T-cell (primary cell): ENCODE measurements around the gene CCDC160. TPM values are rescaled to one million over a fixed set of nuclear protein-coding genes. Genes with fewer than 3 reads are reported as not detected.
"Not testable (repeated sequence)": the region's sequence is repeated elsewhere in the genome, so short reads cannot be mapped to it uniquely, and the experiment has no call there.

Source experiments
- ATAC-seq, 4 experiments: fragments of 200-7000 bp in 3 of 4; fragments of 150-1000 bp in 1 of 4; cut with Tn5 transposase; replicated peaks in 1 of 4; 1 replicate in 3 of 4; 2 replicates in 1 of 4; pipeline ENCODE4 v1.10.0; 2021; ENCODE audit warnings: moderate library complexity in 3 of 4, mild to moderate bottlenecking in 2 of 4, moderate number of reproducible peaks in 1 of 4
- CTCF ChIA-PET, 2 donors: fragments of 300-600 bp; sonication (Branson Sonifier 250); formaldehyde crosslinking; loops; one replicate each; lab custom pipeline; 2022; ENCODE audit warnings: antibody characterized with exemption in 2 of 2; lab: Charles Lee
- POLR2A ChIA-PET, 2 donors: fragments of 300-600 bp; sonication (Branson Sonifier 250); formaldehyde crosslinking; loops; one replicate each; lab custom pipeline; 2022; ENCODE audit warnings: antibody characterized with exemption in 2 of 2; lab: Charles Lee
- DNase-seq, 35 experiments: peaks; one replicate each; pipeline versions ENCODE4 v3.0.0 to v3.0.0-alpha.2; 2013 to 2023
- H3K27ac ChIP-seq: one replicate; pipeline ENCODE4 v1.5.1; 2013; ENCODE audit warnings: low read length
- H3K27me3 ChIP-seq, 2 experiments: replicated peaks in 1 of 2; 1 replicate in 1 of 2; 2 replicates in 1 of 2; pipeline versions ENCODE4 v1.6.1 to v1.7.0; 2013; ENCODE audit warnings: low read length in 1 of 2, mixed read lengths in 1 of 2; ENCODE audit not compliant: control insufficient read depth in 2 of 2, insufficient read depth in 2 of 2; ENCODE audit errors: extremely low read depth in 1 of 2
- H3K36me3 ChIP-seq, 2 donors: 1 replicate in 1 of 2; 2 replicates in 1 of 2; pipeline versions ENCODE4 v1.6.1 to v1.7.0; 2013; ENCODE audit warnings: low read length in 1 of 2; ENCODE audit not compliant: control insufficient read depth in 2 of 2, insufficient read depth in 1 of 2; ENCODE audit errors: extremely low read depth in 1 of 2
- H3K4me1 ChIP-seq, 2 experiments: 1 replicate in 1 of 2; 2 replicates in 1 of 2; pipeline versions ENCODE4 v1.6.1 to v1.7.0; 2013; ENCODE audit warnings: low read length in 2 of 2, mixed read lengths in 1 of 2; ENCODE audit not compliant: insufficient read depth in 2 of 2, control insufficient read depth in 1 of 2; ENCODE audit errors: extremely low read depth in 1 of 2
- H3K4me3 ChIP-seq, 2 donors: 1 replicate in 1 of 2; 2 replicates in 1 of 2; pipeline versions ENCODE4 v1.5.1 to v1.7.0; 2013; ENCODE audit warnings: mild to moderate bottlenecking in 2 of 2, low read length in 1 of 2, moderate library complexity in 1 of 2; ENCODE audit not compliant: control insufficient read depth in 1 of 2; ENCODE audit errors: extremely low read depth in 1 of 2
- H3K9me3 ChIP-seq: 2 replicates; pipeline ENCODE4 v1.7.0; 2013
- H3K27ac Mint-ChIP-seq, 2 donors: one replicate each; pipeline ENCODE4 v1.8.0; 2020 to 2021; ENCODE audit warnings: mild to moderate bottlenecking in 2 of 2, mixed read lengths in 2 of 2
- H3K27me3 Mint-ChIP-seq, 2 donors: one replicate each; pipeline ENCODE4 v1.8.0; 2021 to 2022; ENCODE audit warnings: mixed read lengths in 2 of 2
- H3K36me3 Mint-ChIP-seq: one replicate; pipeline ENCODE4 v1.8.0; 2021; ENCODE audit warnings: mixed read lengths
- H3K4me1 Mint-ChIP-seq, 3 donors: one replicate each; pipeline ENCODE4 v1.8.0; 2020 to 2022; ENCODE audit warnings: mixed read lengths in 3 of 3, mild to moderate bottlenecking in 1 of 3
- H3K4me3 Mint-ChIP-seq, 3 donors: one replicate each; pipeline ENCODE4 v1.8.0; 2020 to 2022; ENCODE audit warnings: mild to moderate bottlenecking in 3 of 3, mixed read lengths in 3 of 3, moderate library complexity in 3 of 3
- H3K9me3 Mint-ChIP-seq, 3 donors: one replicate each; pipeline ENCODE4 v1.8.0; 2020 to 2022; ENCODE audit warnings: mixed read lengths in 3 of 3
- WGBS: methylation state at CpG from one replicate; pipeline ENCODE4 v1.1.5; 2013; ENCODE audit warnings: missing lambda C conversion rate; ENCODE audit not compliant: insufficient coverage; 5-methylcytosine and 5-hydroxymethylcytosine counted together
- total RNA-seq, 35 experiments: library from RNA in 6 of 35; stranded (reverse) in 6 of 35; fragments of 120-200 nt in 1 of 35; gene quantifications; one replicate each; pipeline versions ENCODE4 v1.2.1 to v1.2.4 and lab custom pipeline; 2013 to 2026

CCDC160 gene
- total RNA-seq, 5 donors from 2014 or later (not counting 1 experiment from before 2014, with no cell fraction given): not detected

GRCh38 chrX:134235236-134235635, 1.7 kb upstream of the CCDC160 start:
- ATAC-seq: no peak
- no CpG with 5 or more reads among the region's 4 CpGs for WGBS
- ChIA-PET POLR2A (no interaction called here), CTCF (no interaction called here)
- Histone ChIP-seq H3K27me3 (peaks cover 0 to 18% of the 10 kb centered on the region in 2 experiments), H3K4me1 (peaks cover 0 to 9% of the 10 kb centered on the region in 2 experiments), H3K27ac (no peak overlapping the region), H3K36me3 (no peaks in the 10 kb centered on the region), H3K4me3 (no peak overlapping the region), H3K9me3 (no peaks in the 10 kb centered on the region)
- Mint-ChIP-seq H3K9me3 (no peaks in the 10 kb centered on the region), H3K4me1 (peaks cover 0 to 1% (median 0%) of the 10 kb centered on the region in 3 donors), H3K27ac (no peak overlapping the region), H3K36me3 (no peaks in the 10 kb centered on the region), H3K4me3 (no peak overlapping the region), H3K27me3 (peaks cover 10 to 24% of the 10 kb centered on the region in 2 donors)
- no peak for DNase-seq

GRCh38 chrX:134238144-134238543, 1.2 kb downstream of the CCDC160 start:
- H3K4me3 Mint-ChIP-seq, CTCF ChIA-PET, H3K27ac ChIP-seq, ATAC-seq, H3K27ac Mint-ChIP-seq, DNase-seq, H3K36me3 Mint-ChIP-seq, H3K4me1 Mint-ChIP-seq, H3K9me3 ChIP-seq, H3K4me3 ChIP-seq, H3K36me3 ChIP-seq, H3K9me3 Mint-ChIP-seq, H3K4me1 ChIP-seq, POLR2A ChIA-PET: not testable (repeated sequence)
- WGBS: no CpG with 5 or more reads among the region's 9 CpGs
- peaks cover 10 to 19% of the 10 kb centered on the region in 2 donors for H3K27me3 Mint-ChIP-seq
- H3K27me3 ChIP-seq: peaks cover 0 to 18% of the 10 kb centered on the region in 2 experiments

GRCh38 chrX:134239016-134239415, 2.0 kb downstream of the CCDC160 start:
- peaks cover 10 to 23% of the 10 kb centered on the region in 2 donors for H3K27me3 Mint-ChIP-seq
- CTCF ChIA-PET: no interaction called here

GRCh38 chrX:134240209-134240608, 3.2 kb downstream of the CCDC160 start:
- peaks cover 0 to 18% of the 10 kb centered on the region in 2 experiments for H3K27me3 ChIP-seq
- peaks cover 0 to 1% (median 0%) of the 10 kb centered on the region in 3 donors for H3K4me1 Mint-ChIP-seq
- DNase-seq: no peak
- H3K36me3 ChIP-seq: no peaks in the 10 kb centered on the region
- ChIA-PET CTCF (no interaction called here), POLR2A (no interaction called here)
- H3K4me1 ChIP-seq: peaks cover 0 to 9% of the 10 kb centered on the region in 2 experiments
- no peaks in the 10 kb centered on the region for H3K9me3 ChIP-seq
- H3K36me3 Mint-ChIP-seq: no peaks in the 10 kb centered on the region
- WGBS: no CpG with 5 or more reads among the region's 2 CpGs
- no peak overlapping the region for H3K27ac Mint-ChIP-seq
- no peak overlapping the region for H3K4me3 Mint-ChIP-seq
- no peak overlapping the region for H3K27ac ChIP-seq
- no peak overlapping the region for H3K4me3 ChIP-seq
- no peaks in the 10 kb centered on the region for H3K9me3 Mint-ChIP-seq
- H3K27me3 Mint-ChIP-seq: peaks cover 10 to 23% of the 10 kb centered on the region in 2 donors
- ATAC-seq: no peak

More at GRCh38 chrX:134239016-134239415, 2.0 kb downstream of the CCDC160 start:
- Histone ChIP-seq H3K9me3 (no peaks in the 10 kb centered on the region), H3K27me3 (peaks cover 0 to 18% of the 10 kb centered on the region in 2 experiments), H3K4me3 (no peak overlapping the region), H3K4me1 (peaks cover 0 to 9% of the 10 kb centered on the region in 2 experiments), H3K36me3 (no peaks in the 10 kb centered on the region), H3K27ac (no peak overlapping the region)
- ATAC-seq: no peak
- H3K9me3 Mint-ChIP-seq: no peaks in the 10 kb centered on the region
- no peak for DNase-seq
- H3K4me1 Mint-ChIP-seq: peaks cover 0 to 1% (median 0%) of the 10 kb centered on the region in 3 donors
- POLR2A ChIA-PET: no interaction called here
- no peak overlapping the region for H3K4me3 Mint-ChIP-seq
- H3K27ac Mint-ChIP-seq: no peak overlapping the region
- no peaks in the 10 kb centered on the region for H3K36me3 Mint-ChIP-seq
- no CpG with 5 or more reads among the region's 1 CpG for WGBS

GRCh38 chrX:134241960-134242619, 5.1 kb downstream of the CCDC160 start:
- ChIA-PET CTCF (no interaction called here), POLR2A (no interaction called here)
- H3K27me3 ChIP-seq: peaks cover 0 to 7% of the 10 kb centered on the region in 2 experiments
- DNase-seq (no peak), ATAC-seq (no peak)
- no peaks in the 10 kb centered on the region for H3K36me3 ChIP-seq
- H3K9me3 Mint-ChIP-seq: no peaks in the 10 kb centered on the region
- peaks cover 10 to 23% of the 10 kb centered on the region in 2 donors for H3K27me3 Mint-ChIP-seq
- H3K4me1 ChIP-seq: peaks cover 0 to 5% of the 10 kb centered on the region in 2 experiments
- no CpG with 5 or more reads among the region's 1 CpG for WGBS
- no peak overlapping the region for H3K27ac ChIP-seq
- H3K4me3 Mint-ChIP-seq: no peak overlapping the region
- no peak overlapping the region for H3K27ac Mint-ChIP-seq
- no peaks in the 10 kb centered on the region for H3K36me3 Mint-ChIP-seq
- H3K4me1 Mint-ChIP-seq: peaks cover 0 to 1% (median 0%) of the 10 kb centered on the region in 3 donors
- H3K9me3 ChIP-seq: no peaks in the 10 kb centered on the region
- H3K4me3 ChIP-seq: no peak overlapping the region

GRCh38 chrX:134244043-134244442, 7.1 kb downstream of the CCDC160 start:
- CTCF ChIA-PET: no interaction called here
- Mint-ChIP-seq H3K4me1 (no peaks in the 10 kb centered on the region), H3K36me3 (no peaks in the 10 kb centered on the region), H3K27ac (no peak overlapping the region), H3K9me3 (no peaks in the 10 kb centered on the region), H3K27me3 (peaks cover 5 to 14% of the 10 kb centered on the region in 2 donors), H3K4me3 (no peak overlapping the region)
- DNase-seq (no peak), ATAC-seq (no peak)
- Histone ChIP-seq H3K27ac (no peak overlapping the region), H3K27me3 (no peaks in the 10 kb centered on the region), H3K4me1 (no peaks in the 10 kb centered on the region), H3K9me3 (no peaks in the 10 kb centered on the region), H3K4me3 (no peak overlapping the region), H3K36me3 (no peaks in the 10 kb centered on the region)
- POLR2A ChIA-PET: no interaction called here
